Measurements from ENCODE around the gene NRIP1.

DNA sequence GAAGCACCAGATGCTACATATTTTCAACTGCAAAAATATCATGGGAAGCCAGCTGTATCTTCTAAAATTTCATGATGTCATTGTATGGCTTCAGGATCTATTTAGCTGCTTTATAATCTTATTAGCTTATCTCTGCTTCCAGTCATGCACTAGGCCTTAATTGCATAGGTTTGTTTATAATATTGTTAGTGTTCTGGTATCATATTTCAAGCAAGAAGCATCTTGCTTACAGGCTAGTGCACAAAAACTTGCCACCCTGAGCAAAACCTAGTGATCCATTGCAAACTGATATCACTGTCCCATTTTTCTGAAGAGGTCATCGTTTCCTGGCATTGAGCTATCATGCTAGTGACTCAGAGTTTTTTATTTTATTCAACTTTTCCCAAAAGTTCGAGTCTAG lies 15.7 kb upstream of the NRIP1 start:
- TF ChIP-seq, protein P1, sequence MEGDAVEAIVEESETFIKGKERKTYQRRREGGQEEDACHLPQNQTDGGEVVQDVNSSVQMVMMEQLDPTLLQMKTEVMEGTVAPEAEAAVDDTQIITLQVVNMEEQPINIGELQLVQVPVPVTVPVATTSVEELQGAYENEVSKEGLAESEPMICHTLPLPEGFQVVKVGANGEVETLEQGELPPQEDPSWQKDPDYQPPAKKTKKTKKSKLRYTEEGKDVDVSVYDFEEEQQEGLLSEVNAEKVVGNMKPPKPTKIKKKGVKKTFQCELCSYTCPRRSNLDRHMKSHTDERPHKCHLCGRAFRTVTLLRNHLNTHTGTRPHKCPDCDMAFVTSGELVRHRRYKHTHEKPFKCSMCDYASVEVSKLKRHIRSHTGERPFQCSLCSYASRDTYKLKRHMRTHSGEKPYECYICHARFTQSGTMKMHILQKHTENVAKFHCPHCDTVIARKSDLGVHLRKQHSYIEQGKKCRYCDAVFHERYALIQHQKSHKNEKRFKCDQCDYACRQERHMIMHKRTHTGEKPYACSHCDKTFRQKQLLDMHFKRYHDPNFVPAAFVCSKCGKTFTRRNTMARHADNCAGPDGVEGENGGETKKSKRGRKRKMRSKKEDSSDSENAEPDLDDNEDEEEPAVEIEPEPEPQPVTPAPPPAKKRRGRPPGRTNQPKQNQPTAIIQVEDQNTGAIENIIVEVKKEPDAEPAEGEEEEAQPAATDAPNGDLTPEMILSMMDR (IDR thresholded peaks at IDR 0.05): no peak
- no peak for TF ChIP-seq POLR2A (IDR thresholded peaks at IDR 0.05)

Measured in lower leg skin (tissue), 3 donors.